NCI-H226 (cell line): ENCODE results near the gene ADAM12.
A peak's percentile ranks its signal among the peaks of the same experiment; 100 is the strongest.
"Not testable (repeated sequence)": the region's sequence is repeated elsewhere in the genome, so short reads cannot be mapped to it uniquely, and the experiment has no call there.

ENCODE experiments used
- DNase-seq: peaks from one replicate; pipeline ENCODE4 v3.0.0-alpha.2; 2015

Gene ADAM12

DNA sequence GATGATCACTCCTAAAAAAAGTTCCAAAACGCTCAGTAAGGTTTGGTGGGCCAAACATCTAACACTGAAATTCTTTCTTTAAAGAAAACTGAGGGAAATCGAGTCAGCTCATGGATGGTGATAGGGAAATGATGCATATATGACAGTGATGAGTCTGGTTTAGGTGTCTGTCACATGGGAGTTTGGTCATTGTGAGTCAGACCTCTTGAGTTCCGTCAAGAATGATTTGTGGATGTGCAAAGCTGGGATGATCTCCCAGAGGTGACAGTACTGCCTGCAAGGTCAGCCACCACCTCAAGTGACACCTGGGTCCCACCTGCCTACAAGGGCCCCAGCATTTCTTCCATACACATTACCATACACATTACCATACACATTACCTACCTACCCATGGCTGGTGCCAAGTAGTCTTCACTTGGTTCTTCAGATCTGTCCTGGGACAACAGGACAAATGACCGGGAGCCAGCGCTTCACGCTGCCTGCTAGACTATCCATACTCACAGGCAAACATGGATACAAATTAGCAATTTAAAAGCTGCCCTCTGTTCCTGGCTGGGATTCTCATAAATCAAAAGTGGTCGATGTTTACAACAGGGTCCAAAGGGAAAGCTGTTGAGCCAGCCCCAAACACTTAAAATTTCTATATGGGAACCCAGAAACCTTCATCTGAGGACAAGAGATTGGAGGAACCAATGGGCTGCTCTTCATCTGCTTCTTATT, 128.4 kb downstream of the ADAM12 start:
- DNase-seq = no peak

DNA sequence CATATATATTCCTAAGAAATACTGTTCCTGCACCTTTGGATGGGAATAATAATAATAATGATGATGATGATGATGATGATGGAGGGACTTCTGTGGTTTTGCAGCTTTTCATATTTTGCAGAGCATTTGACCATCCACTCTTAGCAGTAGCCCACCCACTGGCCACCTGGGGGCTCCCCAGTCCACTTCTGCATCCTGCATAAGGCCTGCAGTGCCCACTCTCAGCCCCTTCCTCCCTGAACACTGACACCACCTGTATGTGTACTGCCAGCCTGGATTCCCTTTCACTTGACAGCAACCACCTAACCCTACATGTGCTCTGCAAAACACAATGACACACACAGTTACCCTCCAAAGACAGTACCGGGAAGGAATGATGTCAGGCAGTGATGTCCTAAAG, 131.4 kb downstream of the ADAM12 start:
- DNase-seq = no peak

DNA sequence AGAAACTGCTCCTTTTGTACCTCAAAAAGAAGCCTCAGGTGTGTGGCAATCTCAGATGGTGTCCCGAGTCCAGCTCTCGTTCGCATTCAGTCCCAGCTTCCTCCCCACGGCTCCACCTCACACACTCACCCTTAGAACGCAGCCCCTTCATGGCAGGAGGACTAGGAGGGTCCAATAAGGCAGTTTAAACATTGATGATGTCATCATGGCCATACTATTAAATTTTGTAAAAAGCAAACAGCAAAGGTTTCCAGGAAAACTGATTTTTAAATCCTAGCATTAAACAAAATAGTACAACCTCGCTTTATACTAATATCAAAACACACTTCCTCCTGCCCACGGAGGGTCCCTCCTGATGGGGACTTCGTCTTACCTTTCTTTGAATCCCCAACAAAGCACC, 133.0 kb downstream of the ADAM12 start:
- no peak for DNase-seq

DNA sequence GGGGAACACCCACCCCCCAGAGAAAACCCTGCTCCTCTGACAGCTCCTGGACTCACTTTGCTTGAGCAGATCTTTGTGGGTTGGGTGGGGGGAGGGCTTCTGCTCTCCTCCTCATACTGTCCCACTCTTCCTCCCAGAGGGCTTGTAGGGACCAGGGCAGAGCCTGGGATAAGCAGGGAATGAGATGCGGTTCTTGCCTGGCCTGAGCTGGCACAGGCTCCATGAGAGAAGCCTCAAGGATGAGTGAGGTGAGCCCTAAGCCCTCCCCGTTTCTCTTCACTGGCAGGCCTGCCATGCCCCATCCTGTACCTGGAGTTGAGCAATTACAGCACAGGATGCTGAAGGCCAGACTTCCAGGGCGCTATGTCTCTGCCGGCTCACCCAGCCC, 134.7 kb downstream of the ADAM12 start:
- DNase-seq = peak; percentile 47

DNA sequence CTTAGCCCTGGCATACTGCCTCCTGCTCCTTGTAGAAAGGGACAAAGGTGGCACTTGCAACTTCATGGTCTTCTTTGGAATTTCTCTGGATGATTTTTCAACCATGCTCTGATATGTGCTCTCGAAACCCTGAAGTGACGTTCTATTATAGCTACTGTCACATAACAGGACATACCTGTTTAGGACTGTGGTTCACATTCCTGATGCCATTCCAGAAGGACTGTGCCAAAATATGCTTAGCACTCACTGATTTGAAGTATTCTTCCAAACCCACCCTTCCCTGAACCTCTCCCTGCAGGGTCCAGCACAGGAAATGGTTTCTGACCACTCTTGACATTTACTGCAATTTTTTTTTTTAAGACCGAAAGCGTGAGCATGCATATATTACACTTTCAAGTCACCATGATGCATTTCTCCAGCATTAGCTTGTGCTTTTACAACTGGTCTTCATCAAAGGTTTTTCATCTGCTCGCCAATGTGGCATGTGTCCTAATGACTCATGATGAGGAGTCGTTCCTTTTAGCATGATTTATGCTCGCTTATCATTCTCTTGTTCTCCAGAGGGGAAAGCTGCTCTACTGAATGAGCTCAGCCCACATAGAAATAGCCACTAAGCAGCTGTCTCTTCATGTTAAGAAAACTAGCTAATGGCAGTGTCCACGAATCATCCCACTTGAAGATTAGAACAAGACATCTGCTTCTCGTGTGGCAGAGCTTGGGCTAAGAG, 135.2 kb downstream of the ADAM12 start:
- DNase-seq = peak; percentile 79

DNA sequence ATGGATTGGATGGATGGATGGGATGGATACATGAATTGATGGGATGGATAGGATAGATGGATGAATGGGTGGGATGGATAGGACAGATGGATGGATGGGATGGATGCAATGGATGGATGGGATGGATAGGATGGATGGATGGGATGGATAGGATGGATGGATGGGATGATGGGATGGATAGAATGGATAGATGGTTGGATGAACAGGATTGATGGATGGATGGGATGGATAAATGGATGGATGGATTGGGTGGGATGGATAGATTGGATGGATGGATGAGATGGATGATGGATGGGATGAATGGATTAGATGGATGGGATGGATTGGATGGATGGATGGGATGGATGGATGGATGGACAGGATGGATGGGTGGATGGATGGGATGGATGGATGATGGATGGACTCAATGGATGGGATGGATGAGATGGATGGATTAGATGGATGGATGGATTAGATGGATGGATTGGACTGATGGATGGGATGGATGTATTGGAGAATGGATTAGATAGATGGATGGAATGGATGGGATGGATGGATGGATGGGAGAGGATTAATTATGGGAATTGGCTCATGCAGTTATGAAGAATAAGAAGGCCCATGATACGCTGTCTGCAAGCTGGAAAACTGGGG, 136.4 kb downstream of the ADAM12 start:
- no peak for DNase-seq

DNA sequence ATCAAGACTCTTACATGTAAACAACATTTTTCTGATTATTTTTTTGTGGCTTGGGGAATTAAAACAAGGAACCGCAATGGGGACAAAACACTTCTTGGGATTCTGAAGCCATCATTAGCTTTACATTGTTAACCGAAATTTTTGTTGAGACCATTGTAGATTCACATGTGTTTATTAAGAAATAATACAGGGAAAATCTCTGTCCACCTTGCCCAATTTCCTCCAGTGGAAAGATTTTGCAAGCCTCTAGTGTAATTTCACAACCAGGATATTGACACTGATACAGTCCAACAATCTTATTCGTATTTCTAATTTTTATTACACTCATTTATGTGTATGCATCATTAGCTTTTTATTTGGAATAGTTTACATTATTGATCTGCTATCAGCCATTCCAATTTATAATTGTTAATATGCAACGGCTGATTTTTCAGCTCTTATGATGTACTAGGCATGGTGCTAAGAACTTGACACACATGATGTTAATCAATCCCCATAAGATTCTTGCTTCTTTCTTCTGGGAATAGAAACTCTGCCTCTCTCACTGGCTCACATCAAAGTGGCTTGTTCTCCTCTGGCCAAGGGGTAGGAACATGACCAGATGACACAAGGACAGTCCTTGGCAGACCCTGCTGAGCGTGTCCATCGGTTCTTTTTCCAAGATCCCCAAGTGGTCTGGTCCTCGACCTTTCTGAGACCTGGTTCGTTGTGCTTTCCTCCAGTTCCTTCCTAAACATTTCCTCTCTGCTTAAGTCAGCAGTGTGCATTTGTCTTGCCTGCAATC, 137.6 kb downstream of the ADAM12 start:
- DNase-seq = no peak

DNA sequence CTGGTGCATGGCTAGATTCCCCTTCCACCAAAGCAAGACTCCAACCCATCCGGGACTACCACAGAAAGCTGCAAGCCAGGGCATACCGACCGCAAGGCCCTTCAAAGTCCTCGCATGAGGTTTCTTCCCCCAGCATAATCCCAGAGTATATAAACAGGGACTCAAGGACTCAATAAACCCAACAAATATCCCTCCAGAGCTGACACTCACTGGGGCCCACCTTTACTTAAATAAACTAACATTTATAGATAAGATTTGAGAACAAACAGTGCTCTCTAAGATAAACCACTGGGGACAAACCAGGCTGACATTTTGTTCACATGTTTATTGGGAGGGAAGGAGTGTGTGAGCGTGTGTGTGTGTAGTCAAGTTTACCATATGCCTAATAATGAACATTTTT, 138.2 kb downstream of the ADAM12 start:
- no peak for DNase-seq

DNA sequence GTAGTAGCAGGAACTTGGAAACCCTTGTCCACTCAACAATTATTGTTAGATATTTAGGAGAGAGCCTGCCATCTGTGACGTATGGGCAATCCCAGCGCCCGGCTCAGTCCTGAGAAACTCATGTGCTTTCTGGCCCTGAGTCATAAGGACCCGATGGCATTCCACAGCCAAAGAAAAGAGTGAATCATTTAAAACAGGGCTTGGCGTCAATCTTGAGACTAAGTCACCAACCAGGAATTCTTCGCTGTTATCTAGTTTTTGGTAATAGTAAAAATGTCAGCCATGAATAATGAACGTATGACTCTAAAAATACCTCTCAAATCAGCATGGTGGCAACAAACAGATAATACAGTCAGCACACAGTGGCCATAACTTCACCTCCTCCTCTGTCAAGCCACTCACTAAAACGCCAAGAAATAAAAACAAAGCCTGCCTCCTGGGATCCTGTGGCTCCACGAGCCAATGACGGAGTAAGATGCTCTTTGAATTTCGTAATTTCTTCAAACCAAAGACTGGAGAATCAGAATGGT, 140.8 kb downstream of the ADAM12 start:
- peak; percentile 88 for DNase-seq

DNA sequence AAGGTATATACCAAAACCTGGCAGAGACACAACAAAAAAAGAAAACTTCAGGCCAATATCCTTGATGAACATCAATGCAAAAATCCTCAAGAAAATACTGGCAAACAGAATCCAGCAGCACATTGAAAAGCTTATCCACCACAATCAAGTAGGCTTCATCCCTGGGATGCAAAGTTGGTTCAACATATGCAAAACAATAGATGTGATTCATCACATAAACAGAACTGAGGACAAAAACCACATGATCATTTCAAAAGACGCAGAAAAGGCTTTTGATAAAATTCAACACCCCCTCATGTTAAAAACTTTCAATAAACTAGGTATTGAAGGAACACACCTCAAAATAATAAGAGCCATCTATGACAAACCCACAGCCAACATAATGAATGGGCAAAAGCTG, 141.9 kb downstream of the ADAM12 start:
- DNase-seq = not testable (repeated sequence)

DNA sequence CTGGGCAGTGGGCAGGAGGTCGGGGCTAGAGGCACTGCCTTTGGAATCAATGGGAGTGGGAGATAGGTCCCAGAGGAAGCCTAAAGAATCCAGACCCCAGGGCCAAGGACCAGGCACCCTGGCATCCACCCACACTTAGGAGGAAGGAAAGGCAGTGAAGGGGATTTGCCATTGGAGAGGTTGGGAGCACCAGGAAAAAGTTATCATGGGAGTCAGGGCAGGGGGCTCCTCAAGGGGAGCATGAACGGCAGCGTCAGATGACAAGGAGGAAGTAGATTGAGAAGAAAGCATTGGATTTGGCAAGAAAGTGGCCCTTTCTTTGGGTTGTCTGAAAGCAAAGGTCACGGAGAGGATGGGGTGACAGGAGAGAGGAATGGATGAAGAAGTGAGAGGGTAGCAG, 142.8 kb downstream of the ADAM12 start:
- no peak for DNase-seq

DNA sequence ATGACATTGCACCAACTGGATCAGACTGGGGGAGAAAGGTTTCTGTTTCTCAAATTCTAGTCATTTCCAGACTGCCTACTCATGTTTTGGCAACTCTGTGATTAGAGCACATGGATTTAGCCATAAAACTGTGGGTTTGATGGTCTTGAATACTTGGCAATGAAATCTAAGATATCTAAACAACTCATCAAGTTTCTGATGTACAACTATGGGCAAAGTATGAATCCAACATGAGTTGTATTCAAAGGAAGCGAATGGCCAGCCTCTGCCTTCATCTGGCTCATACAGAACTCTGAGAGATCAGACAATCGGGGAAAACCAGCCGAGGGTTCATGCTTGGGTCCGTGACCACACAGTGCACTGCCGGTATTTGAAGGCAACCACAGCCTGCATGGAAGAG, 144.3 kb downstream of the ADAM12 start:
- DNase-seq = no peak

DNA sequence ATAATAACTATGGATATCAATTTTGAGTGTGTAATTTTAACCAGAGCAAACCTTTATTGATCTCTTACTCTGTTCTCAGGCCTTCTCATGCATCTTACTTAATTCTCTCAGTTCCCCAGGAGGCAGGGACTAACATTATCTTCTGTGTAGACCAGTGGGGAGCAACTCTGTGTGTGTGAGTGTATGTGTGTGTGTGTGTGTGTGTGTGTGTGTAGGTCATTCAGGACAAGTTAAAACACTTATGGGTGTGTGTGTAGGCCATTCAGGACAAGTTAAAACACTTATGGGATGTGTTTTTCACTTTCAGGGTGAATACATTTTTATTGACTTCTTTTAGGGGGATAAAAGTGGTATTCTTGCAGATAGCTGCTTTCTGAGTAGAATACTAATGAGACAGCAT, 145.0 kb downstream of the ADAM12 start:
- no peak for DNase-seq

DNA sequence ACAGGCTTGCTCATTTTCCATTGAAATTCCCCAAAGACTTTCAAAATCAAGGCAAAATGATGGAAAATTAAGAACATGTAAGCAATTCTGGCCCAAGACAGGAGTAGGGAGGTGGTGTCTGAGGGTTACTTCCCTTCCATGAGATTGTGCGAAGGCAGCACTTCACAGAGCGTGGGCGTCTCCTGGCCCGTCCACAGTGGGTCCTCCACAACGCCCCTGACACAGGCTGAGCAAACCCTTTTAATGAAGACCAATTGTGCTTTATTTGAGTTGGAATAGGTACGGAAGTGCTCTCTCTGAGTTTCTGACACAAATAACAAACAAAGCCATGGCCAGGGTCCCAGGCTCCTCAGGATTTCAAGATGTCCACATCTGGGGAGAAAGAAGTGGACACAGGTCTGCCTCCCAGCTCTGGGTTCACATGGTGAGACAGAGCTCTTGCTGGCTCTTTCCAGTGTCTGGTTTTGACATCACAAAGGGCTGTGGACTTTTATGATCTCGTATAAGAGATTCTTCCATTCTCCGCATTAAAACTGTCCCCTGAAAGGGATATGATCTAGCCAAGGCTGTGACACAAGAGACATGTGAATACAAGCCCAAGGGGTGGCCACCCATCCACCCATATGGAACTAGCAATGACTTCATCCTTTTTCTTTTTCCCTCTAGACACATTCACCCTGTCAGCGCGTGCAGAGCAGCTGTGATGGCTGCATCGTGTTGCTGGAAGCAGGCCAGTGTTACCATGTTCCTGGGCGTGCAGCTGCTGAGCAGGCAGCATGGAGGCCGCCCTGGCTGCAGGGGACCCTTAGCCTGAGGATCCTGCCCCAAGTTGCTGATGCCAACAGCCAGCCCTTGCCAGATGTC, 145.6 kb downstream of the ADAM12 start:
- DNase-seq = no peak

DNA sequence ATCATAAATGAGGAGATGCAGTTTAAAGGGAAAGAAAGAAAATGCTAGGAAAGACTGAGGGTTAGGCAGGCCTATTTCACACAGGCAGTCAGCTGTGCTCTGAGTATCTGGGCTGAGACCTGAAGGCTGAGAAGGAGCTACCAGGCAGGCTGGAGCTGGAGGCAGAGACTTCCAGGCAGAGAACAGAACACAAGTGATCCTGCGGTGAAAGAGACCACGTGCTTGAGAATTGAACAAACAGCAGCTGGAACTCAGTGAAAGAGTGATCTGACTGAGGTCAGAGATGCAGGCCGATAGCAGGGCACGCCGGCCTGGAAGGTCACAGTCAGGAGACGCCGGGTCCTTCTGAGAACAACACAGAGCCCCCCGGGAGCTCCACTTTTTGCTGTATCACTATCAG, 147.8 kb downstream of the ADAM12 start:
- DNase-seq = no peak

DNA sequence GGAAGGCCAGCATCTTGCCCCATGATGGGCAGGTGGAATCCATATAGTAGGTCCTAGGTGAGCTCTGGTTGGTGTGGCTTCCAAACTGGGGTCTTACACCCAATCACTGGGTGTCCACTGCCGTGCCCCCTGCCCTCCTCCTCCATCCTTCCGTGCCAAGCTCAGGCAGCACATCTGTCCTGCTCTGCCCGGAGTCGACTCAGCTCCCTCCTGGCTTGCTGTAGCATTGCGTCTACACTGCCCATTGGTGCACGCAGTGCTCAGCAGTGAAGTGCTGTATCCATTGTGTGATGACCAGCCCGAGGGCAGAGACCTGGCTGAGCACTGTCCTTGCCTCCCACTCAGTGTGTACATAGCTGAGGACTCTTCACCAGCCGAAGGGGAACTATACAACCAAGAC, 148.4 kb downstream of the ADAM12 start:
- DNase-seq = no peak

DNA sequence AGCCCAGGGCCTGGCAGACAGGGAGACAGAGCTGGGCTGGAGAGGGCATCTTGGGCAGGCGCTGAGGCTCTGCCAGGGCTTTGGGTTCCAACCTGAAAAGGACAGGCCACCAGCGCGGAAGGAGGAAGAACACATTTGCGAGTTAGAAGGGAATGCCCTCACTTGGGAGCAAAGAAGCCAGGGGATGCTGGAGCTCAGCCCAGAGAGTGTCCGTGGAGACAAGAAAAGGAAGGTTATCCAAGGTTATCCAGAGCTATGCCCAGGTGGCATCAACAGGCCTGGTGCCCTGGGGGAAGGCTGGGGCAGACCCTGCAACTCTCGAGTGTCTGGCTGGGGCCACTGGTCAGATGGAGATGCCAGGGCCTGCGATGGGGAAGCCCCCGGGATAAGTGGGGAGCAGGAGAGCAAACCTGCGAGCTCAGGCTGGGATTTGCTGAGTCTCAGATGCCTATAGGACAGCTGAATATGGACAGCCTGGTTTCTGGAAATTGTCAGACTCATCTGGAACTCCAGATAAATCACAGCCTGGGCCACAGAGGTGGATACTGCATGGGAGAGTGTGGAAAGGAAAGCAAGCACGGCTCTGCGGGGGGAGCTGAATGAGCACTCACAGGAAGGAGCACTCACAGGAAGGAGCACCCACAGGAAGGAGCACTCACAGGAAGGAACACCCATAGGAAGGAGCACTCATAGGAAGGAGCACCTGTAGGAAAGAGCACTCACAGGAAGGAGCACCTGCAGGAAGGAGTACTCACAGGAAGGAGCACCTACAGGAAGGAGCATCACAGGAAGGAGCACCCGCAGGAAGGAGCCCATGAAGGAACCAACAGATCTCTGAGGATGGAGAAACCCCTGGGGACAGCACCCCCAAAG, 152.1 kb downstream of the ADAM12 start:
- DNase-seq = no peak

DNA sequence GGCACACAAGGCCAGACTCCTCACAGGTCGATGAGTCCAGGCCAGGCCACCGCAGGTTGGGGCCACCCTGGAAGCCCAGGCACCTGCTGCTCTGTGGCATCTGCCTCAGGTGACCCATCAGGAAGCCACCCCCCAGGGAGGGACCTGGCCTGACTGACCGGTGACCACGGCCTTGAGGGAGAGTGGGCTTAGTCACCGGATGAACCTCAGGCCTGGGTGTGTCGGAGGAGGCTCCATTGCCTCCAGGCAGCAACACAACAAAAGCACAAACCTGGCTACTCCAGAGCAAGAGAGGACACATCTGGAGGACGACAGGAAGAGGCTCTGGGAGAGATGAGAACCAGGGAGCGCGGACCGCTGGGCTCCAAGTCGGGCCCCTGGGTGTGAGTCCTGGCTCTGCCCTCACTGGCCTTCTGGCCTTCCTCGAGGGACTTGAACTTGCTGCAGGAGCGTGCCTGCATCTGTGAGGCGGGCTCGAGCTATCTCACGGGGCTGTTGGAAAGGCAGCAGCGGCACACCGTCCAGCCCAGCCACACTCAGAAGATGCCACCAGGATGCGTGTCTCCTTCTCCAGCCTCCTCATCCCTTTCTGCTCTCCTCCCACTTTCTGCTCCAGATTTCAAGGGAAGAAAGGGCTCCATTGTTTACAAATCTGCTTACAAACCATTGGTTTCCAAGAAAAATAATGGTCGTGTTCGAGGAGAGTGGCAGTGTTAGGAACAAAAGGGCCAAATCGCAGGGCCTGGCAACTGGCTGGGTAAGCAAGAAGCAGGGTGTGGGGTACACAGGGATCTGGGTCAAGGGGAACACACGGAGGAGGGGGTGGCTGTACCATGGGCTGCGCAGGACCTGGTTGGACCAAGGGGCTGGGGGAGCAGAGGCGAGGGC, 152.9 kb downstream of the ADAM12 start:
- no peak for DNase-seq

DNA sequence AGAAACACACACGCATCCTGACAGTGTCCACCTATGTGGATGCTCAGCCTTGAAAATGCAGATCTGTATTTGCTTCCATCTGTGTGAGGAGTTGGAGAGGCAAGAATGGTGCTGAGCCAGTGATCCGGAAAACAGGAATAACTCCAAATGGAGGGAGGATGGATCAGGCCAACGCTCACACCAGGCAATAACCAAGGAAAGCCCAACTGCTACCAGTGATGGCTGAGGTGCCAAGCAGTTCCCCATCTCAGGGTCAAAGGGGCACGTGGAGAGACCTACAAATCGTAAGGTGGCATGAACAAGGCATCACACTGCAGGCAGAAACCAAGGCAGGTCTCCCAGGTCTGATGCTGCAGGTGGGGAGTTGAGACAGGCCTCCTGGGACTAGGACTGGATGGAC, 153.6 kb downstream of the ADAM12 start:
- no peak for DNase-seq
